ENCODE data around the gene CADPS. TPM values are rescaled to one million over a fixed set of nuclear protein-coding genes. Genes with fewer than 3 reads are reported as not detected.

CADPS gene
- total and polyA plus RNA-seq, 2 of the 4 experiments (the other 2 are of a cell fraction) = not detected

DNA sequence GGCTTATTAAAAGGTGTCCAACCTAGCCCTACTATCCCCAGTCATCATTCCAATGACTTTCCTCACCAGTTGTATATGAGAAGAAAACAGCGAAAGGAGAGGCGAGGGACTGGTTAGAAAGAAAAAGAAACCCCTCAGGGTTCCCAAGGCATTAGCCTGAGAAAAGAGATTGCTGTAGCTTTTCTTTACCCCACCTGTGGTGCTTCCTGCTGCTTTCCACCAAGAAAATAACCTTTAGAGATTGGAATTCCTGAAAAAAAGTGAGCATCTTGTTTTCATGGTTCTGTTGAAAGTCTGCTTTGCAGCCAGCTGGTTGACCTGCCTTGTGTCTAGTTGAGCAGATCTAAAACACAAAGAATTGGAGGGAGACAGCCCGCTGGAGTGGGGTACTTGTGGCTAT lies 196.4 kb downstream of the CADPS start:
- no peak overlapping the region for H2BK120ac ChIP-seq (ENCODE audit: low read depth, low read length)
- no peak overlapping the region for H2AFZ ChIP-seq (replicated peaks; ENCODE audit: low read length, poor library complexity)
- no peak overlapping the region for H3K4me3 ChIP-seq (ENCODE audit: insufficient read depth, low read depth, low read length)
- no peak for ATAC-seq (ENCODE audit: low read depth)
- no peak overlapping the region for H2BK20ac ChIP-seq (ENCODE audit: low read depth, low read length)
- H2BK15ac ChIP-seq (ENCODE audit: low read depth, low read length) = no peak overlapping the region
- H4K91ac ChIP-seq (ENCODE audit: insufficient read depth, low read depth, low read length) = no peak overlapping the region
- dilution Hi-C loops (cut with HindIII; ENCODE audit: low sequenced_read_pairs, unreplicated experiment) = no loop called here
- no peak overlapping the region for H3K9ac ChIP-seq (ENCODE audit: low read depth, low read length)
- DNase-seq = no peak
- H3K4me2 ChIP-seq (ENCODE audit: low read depth, low read length) = no peak overlapping the region
- no peaks in the 10 kb centered on the region for H3K27me3 ChIP-seq (ENCODE audit: control insufficient read depth, insufficient read depth, low read length)
- no peak overlapping the region for H3K4ac ChIP-seq (ENCODE audit: low read depth, low read length)
- H3K23ac ChIP-seq (ENCODE audit: low read depth, low read length) = no peak overlapping the region
- no peak overlapping the region for H2BK5ac ChIP-seq (ENCODE audit: low read depth, low read length, poor library complexity, severe bottlenecking)
- H3K27ac ChIP-seq (ENCODE audit: insufficient read depth, low read length) = no peak overlapping the region
- H3K56ac ChIP-seq (ENCODE audit: extremely low read depth, insufficient read depth, low read length) = no peak overlapping the region
- intact Hi-C loops (cut with micrococcal nuclease) = no loop called here
- TF ChIP-seq RCOR1 (IDR thresholded peaks at IDR 0.05; ENCODE audit: insufficient replicate concordance, low read length) (no peak), MAFK (IDR thresholded peaks at IDR 0.05; ENCODE audit: low read depth, low read length) (no peak), CHD1 (IDR thresholded peaks at IDR 0.05; ENCODE audit: low read depth, low read length) (no peak), FOS (IDR thresholded peaks at IDR 0.05; ENCODE audit: low read depth, low read length) (no peak), CEBPB (IDR thresholded peaks at IDR 0.05; ENCODE audit: low read depth, low read length) (no peak), BHLHE40 (IDR thresholded peaks at IDR 0.05; ENCODE audit: low read depth, low read length) (no peak), NFE2L2 (IDR thresholded peaks at IDR 0.05; ENCODE audit: low read depth, low read length) (no peak), SMC3 (IDR thresholded peaks at IDR 0.05; ENCODE audit: low read depth, low read length) (no peak), RAD21 (IDR thresholded peaks at IDR 0.05; ENCODE audit: low read length) (no peak)
- TF ChIP-seq, protein P1, sequence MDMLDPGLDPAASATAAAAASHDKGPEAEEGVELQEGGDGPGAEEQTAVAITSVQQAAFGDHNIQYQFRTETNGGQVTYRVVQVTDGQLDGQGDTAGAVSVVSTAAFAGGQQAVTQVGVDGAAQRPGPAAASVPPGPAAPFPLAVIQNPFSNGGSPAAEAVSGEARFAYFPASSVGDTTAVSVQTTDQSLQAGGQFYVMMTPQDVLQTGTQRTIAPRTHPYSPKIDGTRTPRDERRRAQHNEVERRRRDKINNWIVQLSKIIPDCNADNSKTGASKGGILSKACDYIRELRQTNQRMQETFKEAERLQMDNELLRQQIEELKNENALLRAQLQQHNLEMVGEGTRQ (IDR thresholded peaks at IDR 0.05; ENCODE audit: low read depth, low read length) = no peak
- TF ChIP-seq, protein P2, sequence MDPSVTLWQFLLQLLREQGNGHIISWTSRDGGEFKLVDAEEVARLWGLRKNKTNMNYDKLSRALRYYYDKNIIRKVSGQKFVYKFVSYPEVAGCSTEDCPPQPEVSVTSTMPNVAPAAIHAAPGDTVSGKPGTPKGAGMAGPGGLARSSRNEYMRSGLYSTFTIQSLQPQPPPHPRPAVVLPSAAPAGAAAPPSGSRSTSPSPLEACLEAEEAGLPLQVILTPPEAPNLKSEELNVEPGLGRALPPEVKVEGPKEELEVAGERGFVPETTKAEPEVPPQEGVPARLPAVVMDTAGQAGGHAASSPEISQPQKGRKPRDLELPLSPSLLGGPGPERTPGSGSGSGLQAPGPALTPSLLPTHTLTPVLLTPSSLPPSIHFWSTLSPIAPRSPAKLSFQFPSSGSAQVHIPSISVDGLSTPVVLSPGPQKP (IDR thresholded peaks at IDR 0.05; ENCODE audit: borderline replicate concordance, low read depth, low read length) = no peak
- ChIA-PET CTCF (no interaction called here), POLR2A (ENCODE audit: unreplicated experiment) (no interaction called here)
- in situ Hi-C loops (cut with MboI; ENCODE audit: low sequenced_read_pairs) = no loop called here
- H3K9me1 ChIP-seq (ENCODE audit: insufficient read depth, low read length) = no peaks in the 10 kb centered on the region
- H4K5ac ChIP-seq (ENCODE audit: low read depth, low read length) = no peak overlapping the region
- H3K79me1 ChIP-seq (ENCODE audit: low read depth in 1 of 2, low read length in 2 of 2) = no peaks in the 10 kb centered on the region
- H3K4me1 ChIP-seq (ENCODE audit: control insufficient read depth, insufficient read depth, low read length) = no peaks in the 10 kb centered on the region
- H4K8ac ChIP-seq (ENCODE audit: low read depth in 2 of 2, low read length in 2 of 2) = no peak overlapping the region
- H3K18ac ChIP-seq (ENCODE audit: low read depth, low read length) = no peak overlapping the region
- no peaks in the 10 kb centered on the region for H3K36me3 ChIP-seq (ENCODE audit: control insufficient read depth, insufficient read depth, low read length)
- H3K9me3 ChIP-seq (ENCODE audit: control insufficient read depth, insufficient read depth, low read length) = no peaks in the 10 kb centered on the region
- no peaks in the 10 kb centered on the region for H4K20me1 ChIP-seq (ENCODE audit: insufficient read depth, low read length)
- no peak overlapping the region for H2AK9ac ChIP-seq (replicated peaks; ENCODE audit: low read depth, low read length, poor library complexity)
- no peak overlapping the region for H2AK5ac ChIP-seq (ENCODE audit: low read depth, low read length)
- WGBS, 2 experiments (ENCODE audit: extremely low coverage in 2 of 2, insufficient read length in 1 of 2) = no CpG with 5 or more reads among the region's 3 CpGs
- BruUV-seq (replicated peaks) = no TSS peak
- H3K14ac ChIP-seq (replicated peaks; ENCODE audit: low read depth, low read length) = no peak overlapping the region
